Cerebellar cortex (tissue), 1 donor: ENCODE measurements around the gene GNAI1.

ENCODE experiments used
- DNase-seq: peaks from one replicate; pipeline ENCODE4 v3.0.0-alpha.2; 2015; ENCODE audit warnings: low spot score

GNAI1 gene

GRCh38 chr7:80159802-80160201, 25.2 kb downstream of the GNAI1 start:
- no peak for DNase-seq

- DNase-seq = no peak
These were observed 26.8 kb downstream of the GNAI1 start for GRCh38 chr7:80161466-80161865.

- no peak for DNase-seq
These were observed 30.5 kb downstream of the GNAI1 start for GRCh38 chr7:80165177-80165576.

GRCh38 chr7:80170445-80170844, 35.8 kb downstream of the GNAI1 start:
- no peak for DNase-seq

GRCh38 chr7:80172387-80172786, 37.8 kb downstream of the GNAI1 start:
- DNase-seq = no peak

- DNase-seq = no peak
These were observed 41.1 kb downstream of the GNAI1 start for GRCh38 chr7:80175744-80176143.

- DNase-seq = no peak
These were observed 46.8 kb downstream of the GNAI1 start for GRCh38 chr7:80181411-80181810.

GRCh38 chr7:80182630-80183276, 48.1 kb downstream of the GNAI1 start:
- no peak for DNase-seq

GRCh38 chr7:80183351-80183750, 48.7 kb downstream of the GNAI1 start:
- no peak for DNase-seq

GRCh38 chr7:80183900-80184685, 49.5 kb downstream of the GNAI1 start:
- DNase-seq = no peak

- DNase-seq = no peak
These were observed 50.1 kb downstream of the GNAI1 start for GRCh38 chr7:80184693-80185092.

GRCh38 chr7:80185571-80185970, 50.9 kb downstream of the GNAI1 start:
- no peak for DNase-seq

GRCh38 chr7:80186721-80187120, 52.1 kb downstream of the GNAI1 start:
- DNase-seq = no peak

- peak; percentile 48 for DNase-seq
These were observed 52.6 kb downstream of the GNAI1 start for GRCh38 chr7:80187279-80187678.

GRCh38 chr7:80187727-80188126, 53.1 kb downstream of the GNAI1 start:
- DNase-seq = no peak

GRCh38 chr7:80189638-80190037, 55.0 kb downstream of the GNAI1 start:
- DNase-seq = no peak

- peak; percentile 44 for DNase-seq
These were observed 63.0 kb downstream of the GNAI1 start for GRCh38 chr7:80197627-80198026.

- no peak for DNase-seq
These were observed 64.4 kb downstream of the GNAI1 start for GRCh38 chr7:80199051-80199450.

GRCh38 chr7:80204454-80204853, 69.8 kb downstream of the GNAI1 start:
- DNase-seq = no peak

GRCh38 chr7:80204919-80205318, 70.3 kb downstream of the GNAI1 start:
- DNase-seq = no peak

GRCh38 chr7:80206763-80207162, 72.1 kb downstream of the GNAI1 start:
- DNase-seq = no peak

- DNase-seq = no peak
These were observed 72.9 kb downstream of the GNAI1 start for GRCh38 chr7:80207501-80207900.

- no peak for DNase-seq
These were observed 74.1 kb downstream of the GNAI1 start for GRCh38 chr7:80208700-80209099.

GRCh38 chr7:80210400-80210799, 75.8 kb downstream of the GNAI1 start:
- DNase-seq = no peak
